Endothelial cell of umbilical vein (primary cell): ENCODE data around the gene SLC9A3. TPM values are rescaled to one million over a fixed set of nuclear protein-coding genes. Genes with fewer than 3 reads are reported as not detected.

Source experiments
- BruUV-seq: library from RNA; stranded (reverse); fragments of 400-500 nt; replicated peaks from 2 replicates; lab custom pipeline; 2021; lab: Mats Ljungman, UMichigan
- CTCF ChIA-PET: fragments of 300-600, 350-600 bp; sonication (Branson Sonifier 250); formaldehyde crosslinking; loops from one replicate; lab custom pipeline; 2021; ENCODE audit warnings: antibody characterized with exemption, inconsistent platforms; lab: Charles Lee
- POLR2A ChIA-PET: fragments of 300-600, 350-600 bp; sonication (Branson Sonifier 250); formaldehyde crosslinking; loops from one replicate; lab custom pipeline; 2021; ENCODE audit warnings: antibody characterized with exemption, inconsistent platforms; lab: Charles Lee
- DNase-seq: peaks from one replicate; pipeline ENCODE4 v3.0.0-alpha.2; 2011; ENCODE audit warnings: low read depth, low spot score
- FAIRE-seq: peaks from 2 replicates; lab custom pipeline; 2011; peaks lifted over from hg19 to GRCh38; lab: Jason Lieb, UNC
- H2AFZ ChIP-seq: 2 replicates; pipeline ENCODE4 v1.6.0; 2012; ENCODE audit warnings: low read depth, low read length, control low read depth, inconsistent platforms
- H3K27ac ChIP-seq: 2 replicates; pipeline ENCODE4 v1.5.1; 2011; ENCODE audit warnings: low read depth, mild to moderate bottlenecking, control low read depth, low read length, moderate library complexity; ENCODE audit not compliant: insufficient read depth
- H3K27me3 ChIP-seq, 2 experiments: 2 replicates each; pipeline versions ENCODE4 v1.6.0 to v1.6.1; 2011; ENCODE audit warnings: low read length in 2 of 2, mixed read lengths in 1 of 2; ENCODE audit not compliant: control insufficient read depth in 2 of 2, insufficient read depth in 2 of 2
- H3K36me3 ChIP-seq, 2 experiments: 2 replicates in 1 of 2; 3 replicates in 1 of 2; pipeline ENCODE4 v1.5.1; 2011; ENCODE audit warnings: low read length in 2 of 2, mild to moderate bottlenecking in 1 of 2, moderate library complexity in 1 of 2; ENCODE audit not compliant: control insufficient read depth in 2 of 2, insufficient read depth in 2 of 2; ENCODE audit errors: extremely low read depth in 1 of 2
- H3K4me1 ChIP-seq: 3 replicates; pipeline ENCODE4 v1.5.1; 2011; ENCODE audit warnings: mild to moderate bottlenecking, low read length; ENCODE audit not compliant: control insufficient read depth, insufficient read depth; ENCODE audit errors: extremely low read depth
- H3K4me2 ChIP-seq: 2 replicates; pipeline ENCODE4 v1.6.1; 2011; ENCODE audit warnings: low read length, control low read depth, mixed read lengths; ENCODE audit not compliant: insufficient read depth
- H3K4me3 ChIP-seq, 3 experiments: fragments of 200-600 bp in 1 of 3; sonication (generic), shearing (Covaris generic) in 1 of 3; replicated peaks in 1 of 3; 2 replicates each; pipeline ENCODE4 v1.5.1; 2011 to 2016; ENCODE audit warnings: control low read depth in 3 of 3, low read length in 3 of 3, mild to moderate bottlenecking in 2 of 3, inconsistent platforms in 1 of 3, low read depth in 1 of 3, moderate library complexity in 1 of 3; ENCODE audit not compliant: insufficient read depth in 1 of 3
- H3K79me2 ChIP-seq: 2 replicates; pipeline ENCODE4 v1.6.0; 2012; ENCODE audit warnings: low read length, inconsistent platforms; ENCODE audit not compliant: control insufficient read depth, insufficient read depth
- H3K9ac ChIP-seq: replicated peaks from 2 replicates; pipeline ENCODE3; 2011; ENCODE audit warnings: low read length, control low read depth; ENCODE audit not compliant: insufficient read depth; ENCODE audit errors: extremely low read depth
- H3K9me1 ChIP-seq: replicated peaks from 3 replicates; pipeline ENCODE4 v1.6.0; 2011; ENCODE audit warnings: mild to moderate bottlenecking, low read length; ENCODE audit not compliant: control insufficient read depth, insufficient read depth; ENCODE audit errors: extremely low read depth
- H3K9me3 ChIP-seq: replicated peaks from 2 replicates; pipeline ENCODE4 v1.5.1; 2012; ENCODE audit warnings: low read length, inconsistent platforms; ENCODE audit not compliant: control insufficient read depth, insufficient read depth
- H4K20me1 ChIP-seq: replicated peaks from 2 replicates; pipeline ENCODE3; 2011; ENCODE audit warnings: mild to moderate bottlenecking, low read length; ENCODE audit not compliant: control insufficient read depth, insufficient read depth; ENCODE audit errors: extremely low read depth
- CTCF ChIP-seq, 2 donors: IDR thresholded peaks; 1 replicate in 1 of 2; 2 replicates in 1 of 2; pipeline ENCODE4 v1.5.1; 2011; ENCODE audit warnings: low read length in 2 of 2, mild to moderate bottlenecking in 2 of 2, moderate library complexity in 2 of 2, control low read depth in 1 of 2, inconsistent platforms in 1 of 2, low read depth in 1 of 2; ENCODE audit not compliant: insufficient read depth in 1 of 2; ENCODE audit errors: extremely low read depth in 1 of 2
- EZH2 ChIP-seq: IDR thresholded peaks from 2 replicates; pipeline ENCODE4 v1.6.1; 2012; ENCODE audit warnings: borderline replicate concordance, low read depth, mild to moderate bottlenecking, moderate library complexity, low read length, inconsistent platforms; ENCODE audit not compliant: severe bottlenecking
- FOS ChIP-seq: IDR thresholded peaks from 2 replicates; pipeline ENCODE4 v1.6.1; 2011; ENCODE audit warnings: mild to moderate bottlenecking, low read length, moderate library complexity, borderline replicate concordance; ENCODE audit not compliant: insufficient read depth
- GATA2 ChIP-seq: IDR thresholded peaks from 2 replicates; pipeline ENCODE4 v1.7.0; 2011; ENCODE audit warnings: low read depth, mild to moderate bottlenecking, moderate library complexity, mixed read lengths, low read length; ENCODE audit not compliant: insufficient read length, insufficient read depth
- JUN ChIP-seq: IDR thresholded peaks from 2 replicates; pipeline ENCODE4 v1.6.1; 2011; ENCODE audit warnings: borderline replicate concordance, low read depth; ENCODE audit not compliant: insufficient read length, insufficient read depth
- MAX ChIP-seq: IDR thresholded peaks from 2 replicates; pipeline ENCODE4 v1.6.1; 2011; ENCODE audit not compliant: insufficient read depth, insufficient read length
- MYC ChIP-seq: IDR thresholded peaks from one replicate; pipeline ENCODE4 v1.6.1; 2011; ENCODE audit warnings: mild to moderate bottlenecking, low read depth, low read length
- POLR2A ChIP-seq: IDR thresholded peaks from 2 replicates; pipeline ENCODE4 v1.6.1; 2012; ENCODE audit warnings: low read depth, mild to moderate bottlenecking, control low read depth, low read length
- POLR2AphosphoS5 ChIP-seq: IDR thresholded peaks from 2 replicates; pipeline ENCODE4 v1.6.1; 2012; ENCODE audit warnings: low read depth, mild to moderate bottlenecking, control low read depth, low read length, moderate library complexity; ENCODE audit not compliant: insufficient read depth
- dilution Hi-C: fragments of 300-500 bp; cut with MboI; formaldehyde crosslinking; loops from one replicate; pipeline ENCODE4 v1.15.0; 2019; ENCODE audit warnings: low sequenced_read_pairs; ENCODE audit not compliant: extremely low pct_ligation_motif_present
- intact Hi-C: fragments of 100-400 bp; cut with micrococcal nuclease; formaldehyde crosslinking; loops from one replicate; pipeline ENCODE4 v1.10.0; 2022
- polyA plus RNA-seq, 4 experiments: library from polyadenylated mRNA; depleted of rRNA in 3 of 4; stranded (reverse) in 3 of 4; unstranded in 1 of 4; fragments of >200 nt; gene quantifications; 2 replicates each; pipeline versions ENCODE4 v1.2.1 to v1.2.3, GENCODE V29; 2011 to 2012; ENCODE audit warnings: missing spikeins in 1 of 4
- total RNA-seq: library from RNA; stranded (reverse); gene quantifications from 2 replicates; pipeline ENCODE4 v1.2.3, GENCODE V29; 2021

Gene SLC9A3
- total and polyA plus RNA-seq, 2 donors (not counting 3 experiments of a cell fraction or from before 2014, with no cell fraction given), result 0.79 to 0.82 TPM

GRCh38 chr5:449151-449550, 75.1 kb downstream of the SLC9A3 start:
- dilution Hi-C loops, result no loop called here
- peaks cover 6% of the 10 kb centered on the region for H3K79me2 ChIP-seq
- CTCF ChIA-PET, result interaction anchor here (1.3 to 1.7 kb wide), 2 partner anchors 24 to 453 kb away, joined by 3 to 4 read pairs; no protein-coding TSS in a partner anchor

More at GRCh38 chr5:449151-449550, 75.1 kb downstream of the SLC9A3 start:
- Histone ChIP-seq H3K4me2 (no peak overlapping the region), H3K4me1 (no peaks in the 10 kb centered on the region), H3K27ac (no peak overlapping the region), H2AFZ (no peak overlapping the region), H3K9ac (no peak overlapping the region), H4K20me1 (no peaks in the 10 kb centered on the region), H3K9me3 (no peaks in the 10 kb centered on the region), H3K4me3 (no peak overlapping the region), H3K36me3 (peaks cover 10 to 25% of the 10 kb centered on the region in 2 experiments), H3K27me3 (no peaks in the 10 kb centered on the region), H3K9me1 (no peaks in the 10 kb centered on the region)
- intact Hi-C loops, result no loop called here
- TF ChIP-seq EZH2 (no peak), MAX (no peak), FOS (no peak), MYC (no peak), JUN (no peak), POLR2AphosphoS5 (no peak), POLR2A (no peak), CTCF (IDR thresholded peaks at IDR 0.05; ENCODE audit: extremely low read depth in 1 of 2, insufficient read depth in 1 of 2, low read depth in 1 of 2, low read length in 2 of 2) (no peak), GATA2 (no peak)
- FAIRE-seq (no peak), DNase-seq (no peak)
- no TSS peak for BruUV-seq
- POLR2A ChIA-PET, result no interaction called here
